HuH-7.5 (cell line): Measurements from ENCODE around the gene RNF32.
"Not testable (repeated sequence)": the region's sequence is repeated elsewhere in the genome, so short reads cannot be mapped to it uniquely, and the experiment has no call there.

ENCODE experiments used
- DNase-seq: peaks from one replicate; pipeline ENCODE4 v3.0.0; 2011; ENCODE audit warnings: low spot score

The RNF32 gene

GRCh38 chr7:156642306-156643045 is 1.9 kb downstream of the RNF32 start:
- DNase-seq: no peak

- not testable (repeated sequence) for DNase-seq
Measured at GRCh38 chr7:156647330-156647729, 6.8 kb downstream of the RNF32 start.

GRCh38 chr7:156650042-156650441 is 9.5 kb downstream of the RNF32 start:
- peak; percentile 43 for DNase-seq

GRCh38 chr7:156651474-156651873 is 10.9 kb downstream of the RNF32 start:
- DNase-seq: no peak

GRCh38 chr7:156652886-156653568 is 12.5 kb downstream of the RNF32 start:
- no peak for DNase-seq

- no peak for DNase-seq
Measured at GRCh38 chr7:156654511-156655234, 14.1 kb downstream of the RNF32 start.

GRCh38 chr7:156655251-156655650 is 14.7 kb downstream of the RNF32 start:
- no peak for DNase-seq

- DNase-seq: no peak
Measured at GRCh38 chr7:156655983-156656382, 15.4 kb downstream of the RNF32 start.

- no peak for DNase-seq
Measured at GRCh38 chr7:156656598-156656997, 16.0 kb downstream of the RNF32 start.

- no peak for DNase-seq
Measured at GRCh38 chr7:156657681-156658080, 17.1 kb downstream of the RNF32 start.

GRCh38 chr7:156659203-156659602 is 18.6 kb downstream of the RNF32 start:
- no peak for DNase-seq

- no peak for DNase-seq
Measured at GRCh38 chr7:156659961-156660360, 19.4 kb downstream of the RNF32 start.

- DNase-seq: no peak
Measured at GRCh38 chr7:156661637-156662036, 21.1 kb downstream of the RNF32 start.

- no peak for DNase-seq
Measured at GRCh38 chr7:156662277-156662676, 21.7 kb downstream of the RNF32 start.

- no peak for DNase-seq
Measured at GRCh38 chr7:156665101-156665500, 24.5 kb downstream of the RNF32 start.

- no peak for DNase-seq
Measured at GRCh38 chr7:156666368-156667109, 26.0 kb downstream of the RNF32 start.

GRCh38 chr7:156667110-156667426 is 26.5 kb downstream of the RNF32 start:
- DNase-seq: no peak

GRCh38 chr7:156668130-156668741 is 27.7 kb downstream of the RNF32 start:
- DNase-seq: no peak

GRCh38 chr7:156669035-156669828 is 28.7 kb downstream of the RNF32 start:
- DNase-seq: no peak

GRCh38 chr7:156673454-156673853 is 32.9 kb downstream of the RNF32 start:
- no peak for DNase-seq

GRCh38 chr7:156673902-156674301 is 33.3 kb downstream of the RNF32 start:
- DNase-seq: no peak
